Panc1 (cell line): ENCODE results near the gene GNA12. TPM values are rescaled to one million over a fixed set of nuclear protein-coding genes. Genes with fewer than 3 reads are reported as not detected.
"Not testable (repeated sequence)": the region's sequence is repeated elsewhere in the genome, so short reads cannot be mapped to it uniquely, and the experiment has no call there.

Experiments used
- ATAC-seq: fragments of 200-7000 bp; cut with Tn5 transposase; 2 replicates; pipeline ENCODE4 v1.9.1; 2020; ENCODE audit warnings: mild to moderate bottlenecking, moderate library complexity
- BruUV-seq: library from RNA; stranded (reverse); fragments of 400-500 nt; replicated peaks from 2 replicates; lab custom pipeline; 2021; lab: Mats Ljungman, UMichigan
- CTCF ChIA-PET: fragments of 300-600 bp; sonication (Branson Sonifier 250); formaldehyde crosslinking; loops from one replicate; lab custom pipeline; 2022; ENCODE audit warnings: antibody characterized with exemption; lab: Charles Lee
- POLR2A ChIA-PET: fragments of 300-600 bp; sonication (Branson Sonifier 250); formaldehyde crosslinking; loops from one replicate; lab custom pipeline; 2022; ENCODE audit warnings: antibody characterized with exemption; lab: Charles Lee
- DNase-seq: peaks from one replicate; pipeline ENCODE4 v3.0.0-alpha.2; 2010; ENCODE audit warnings: low read depth, low spot score
- H3K27ac ChIP-seq: 2 replicates; pipeline ENCODE4 v1.5.1; 2011; ENCODE audit warnings: mild to moderate bottlenecking, low read length, inconsistent platforms
- H3K27me3 ChIP-seq: fragments of 200-500 bp; sonication (Bioruptor generic); 2 replicates; pipeline ENCODE4 v1.6.0; 2014; ENCODE audit warnings: low read length, inconsistent platforms; ENCODE audit not compliant: control insufficient read depth, insufficient read depth
- H3K36me3 ChIP-seq: fragments of 200-500 bp; sonication (Bioruptor generic); 2 replicates; pipeline ENCODE4 v1.5.1; 2014; ENCODE audit warnings: inconsistent platforms, mild to moderate bottlenecking, low read length, moderate library complexity; ENCODE audit not compliant: control insufficient read depth, insufficient read depth
- H3K4me1 ChIP-seq: 2 replicates; pipeline ENCODE4 v1.5.1; 2011; ENCODE audit warnings: inconsistent platforms, mild to moderate bottlenecking, low read length, moderate library complexity; ENCODE audit not compliant: control insufficient read depth, insufficient read depth
- H3K4me3 ChIP-seq, 2 experiments: 2 replicates each; pipeline ENCODE4 v1.5.1; 2011 to 2012; ENCODE audit warnings: low read depth in 2 of 2, low read length in 2 of 2, mild to moderate bottlenecking in 2 of 2, inconsistent platforms in 1 of 2, moderate library complexity in 1 of 2
- H3K9me3 ChIP-seq: fragments of 200-500 bp; sonication (Bioruptor generic); 2 replicates; pipeline ENCODE4 v1.5.1; 2014; ENCODE audit warnings: low read depth, mild to moderate bottlenecking, inconsistent platforms, low read length, moderate library complexity; ENCODE audit not compliant: control insufficient read depth, insufficient read depth
- CTCF ChIP-seq: fragments of 450-650 bp; IDR thresholded peaks from 2 replicates; pipeline ENCODE4 v1.5.1; 2017; ENCODE audit warnings: mild to moderate bottlenecking
- POLR2AphosphoS5 ChIP-seq: IDR thresholded peaks from 2 replicates; pipeline ENCODE4 v1.6.1; 2012; ENCODE audit warnings: mild to moderate bottlenecking, low read depth, low read length, moderate library complexity
- REST ChIP-seq, 2 experiments: IDR thresholded peaks; 2 replicates each; pipeline ENCODE4 v1.6.1; 2011 to 2012; ENCODE audit warnings: low read depth in 2 of 2, control low read depth in 1 of 2, low read length in 1 of 2, mild to moderate bottlenecking in 1 of 2, moderate library complexity in 1 of 2; ENCODE audit not compliant: insufficient read depth in 1 of 2
- SIN3A ChIP-seq: IDR thresholded peaks from 2 replicates; pipeline ENCODE4 v1.6.1; 2012; ENCODE audit warnings: low read depth, mild to moderate bottlenecking, low read length, moderate library complexity, borderline replicate concordance; ENCODE audit not compliant: insufficient read depth
- TCF7L2 ChIP-seq: IDR thresholded peaks from 2 replicates; pipeline ENCODE4 v1.6.1; 2011; ENCODE audit warnings: mild to moderate bottlenecking, low read depth, low read length, inconsistent platforms
- in situ Hi-C: cut with HindIII; loops from 2 replicates; pipeline ENCODE4 v1.10.0; 2016; ENCODE audit warnings: low sequenced_read_pairs, low pct_unique_long_range_greater_than_20kb
- intact Hi-C: fragments of 100-400 bp; cut with micrococcal nuclease; formaldehyde crosslinking; loops from one replicate; pipeline ENCODE4 v1.10.0; 2022; ENCODE audit not compliant: unreplicated experiment
- total RNA-seq: library from RNA; stranded (reverse); gene quantifications from one replicate; pipeline ENCODE4 v1.2.1, GENCODE V29; 2021; ENCODE audit not compliant: unreplicated experiment

GNA12 gene
- total RNA-seq, 1 experiment from 2014 or later, result 139 TPM

- TF ChIP-seq TCF7L2 (no peak), POLR2AphosphoS5 (no peak), CTCF (no peak), REST (IDR thresholded peaks at IDR 0.05; ENCODE audit: insufficient read depth in 1 of 2, low read depth in 2 of 2, low read length in 1 of 2) (no peak), SIN3A (no peak)
- BruUV-seq, result no TSS peak
- Histone ChIP-seq H3K4me3 (no peak overlapping the region), H3K27ac (no peak overlapping the region), H3K36me3 (no peaks in the 10 kb centered on the region), H3K9me3 (no peaks in the 10 kb centered on the region), H3K4me1 (peaks cover 4% of the 10 kb centered on the region; the same call in 1 of the 2 replicates), H3K27me3 (no peaks in the 10 kb centered on the region)
- CTCF ChIA-PET, result no interaction called here
- POLR2A ChIA-PET, result no interaction called here
- ATAC-seq, result no peak
- intact Hi-C loops, result no loop called here
- no peak for DNase-seq
- in situ Hi-C loops, result no loop called here
Observed at GRCh38 chr7:2738766-2739549, 105.2 kb downstream of the GNA12 start.

- Histone ChIP-seq H3K27me3 (no peaks in the 10 kb centered on the region), H3K27ac (no peak overlapping the region), H3K4me3 (no peak overlapping the region), H3K9me3 (no peaks in the 10 kb centered on the region), H3K36me3 (no peaks in the 10 kb centered on the region), H3K4me1 (peaks cover 9% of the 10 kb centered on the region; the same call in 1 of the 2 replicates)
- DNase-seq, result no peak
- in situ Hi-C loops (no loop called here), intact Hi-C loops (no loop called here)
- ChIA-PET CTCF (no interaction called here), POLR2A (no interaction called here)
- no peak for TF ChIP-seq CTCF
- no peak for TF ChIP-seq TCF7L2
- TF ChIP-seq SIN3A, result no peak
- TF ChIP-seq POLR2AphosphoS5, result no peak
- no peak for TF ChIP-seq REST (IDR thresholded peaks at IDR 0.05; ENCODE audit: insufficient read depth in 1 of 2, low read depth in 2 of 2, low read length in 1 of 2)
- no TSS peak for BruUV-seq
- ATAC-seq, result no peak
Observed at GRCh38 chr7:2737771-2738540, 106.2 kb downstream of the GNA12 start.

- POLR2A ChIA-PET, result interaction anchor here (0.7 kb wide), 1 partner anchor 18 kb away, joined by 7 read pairs; no protein-coding TSS in a partner anchor
- H3K27ac ChIP-seq, BruUV-seq, in situ Hi-C loops, CTCF ChIA-PET, H3K27me3 ChIP-seq, DNase-seq, H3K4me3 ChIP-seq, H3K9me3 ChIP-seq, H3K36me3 ChIP-seq, ATAC-seq, intact Hi-C loops, H3K4me1 ChIP-seq: not testable (repeated sequence)
Observed at GRCh38 chr7:2737005-2737743, 106.9 kb downstream of the GNA12 start.
